HG02981 (cell line): ENCODE results near the gene ANKRD18B.
"Not testable (repeated sequence)": the region's sequence is repeated elsewhere in the genome, so short reads cannot be mapped to it uniquely, and the experiment has no call there.

Experiments used
- ATAC-seq: cut with Tn5 transposase; IDR thresholded peaks from one replicate; pipeline ENCODE4 v1.9.1; 2021; ENCODE audit warnings: mild to moderate bottlenecking, moderate library complexity; ENCODE audit not compliant: unreplicated experiment

The ANKRD18B gene

DNA sequence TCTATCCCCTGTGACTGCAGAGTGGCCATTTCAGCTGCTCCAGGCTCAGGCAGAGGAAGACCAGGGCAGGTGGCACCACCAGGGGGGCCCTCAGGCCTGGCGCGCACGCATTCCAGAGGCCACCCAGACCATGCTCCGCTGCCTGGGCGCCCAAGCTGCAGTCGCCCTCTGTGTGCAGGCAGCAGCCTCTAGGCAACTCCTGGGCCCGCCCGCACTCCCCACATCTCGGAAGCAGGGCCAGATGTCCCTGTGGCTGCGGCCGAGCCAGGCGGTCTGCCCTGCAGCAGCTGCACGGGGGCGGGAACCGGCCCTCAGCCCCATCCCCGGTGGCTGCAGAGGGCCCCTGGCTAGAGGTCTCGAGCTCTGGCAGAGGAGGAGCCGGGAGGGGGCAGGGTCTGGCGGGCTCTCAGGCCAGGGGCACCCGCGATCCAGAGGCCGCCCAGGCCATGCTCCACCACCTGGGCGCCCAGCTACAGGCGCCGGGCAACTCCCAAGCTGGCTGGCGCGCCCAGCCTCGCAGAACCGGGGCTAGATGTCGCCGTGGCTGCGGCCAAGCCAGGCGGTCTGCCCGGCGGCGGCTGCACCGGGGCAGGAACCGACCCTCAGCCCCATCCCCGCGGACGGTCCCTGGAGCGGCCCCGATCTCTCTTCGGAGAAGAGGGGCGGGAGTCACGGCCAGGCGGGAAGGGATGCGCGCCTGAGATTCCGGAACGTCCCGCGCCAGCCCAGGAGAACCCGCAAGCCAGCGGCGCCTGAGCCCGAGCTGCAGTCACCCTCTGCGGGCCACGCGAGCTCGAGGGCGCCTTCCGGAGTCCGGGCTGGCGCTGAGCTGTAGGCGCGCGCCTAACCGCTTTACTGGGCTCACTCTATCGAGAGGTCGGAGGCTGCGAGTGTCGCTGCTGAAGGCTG, at the start of gene ANKRD18B:
Gene ANKRD18B, plus strand, starts transcription at position 855 of the 909 bp plus-strand sequence. CDS start 239 bp downstream, outside the sequence.
- not testable (repeated sequence) for ATAC-seq

DNA sequence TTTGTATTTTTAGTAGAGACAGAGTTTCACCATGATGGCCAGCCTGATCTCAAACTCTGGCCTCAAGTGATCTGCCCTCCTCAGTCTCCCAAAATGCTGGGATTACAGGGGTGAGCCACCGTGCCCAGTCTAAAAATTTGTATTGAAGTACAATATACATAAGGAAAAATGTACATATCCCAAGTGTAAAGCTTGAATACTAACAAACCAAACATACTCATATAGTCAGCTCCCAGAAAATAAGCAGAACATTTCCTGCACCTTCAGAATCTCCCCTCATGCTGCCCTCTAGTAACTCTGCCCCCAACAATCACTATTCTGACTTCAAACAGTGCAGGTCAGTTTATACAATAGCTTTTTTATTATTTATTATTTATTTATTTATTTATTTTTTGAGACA, 48.7 kb upstream of the ANKRD18B start:
- ATAC-seq: no peak

DNA sequence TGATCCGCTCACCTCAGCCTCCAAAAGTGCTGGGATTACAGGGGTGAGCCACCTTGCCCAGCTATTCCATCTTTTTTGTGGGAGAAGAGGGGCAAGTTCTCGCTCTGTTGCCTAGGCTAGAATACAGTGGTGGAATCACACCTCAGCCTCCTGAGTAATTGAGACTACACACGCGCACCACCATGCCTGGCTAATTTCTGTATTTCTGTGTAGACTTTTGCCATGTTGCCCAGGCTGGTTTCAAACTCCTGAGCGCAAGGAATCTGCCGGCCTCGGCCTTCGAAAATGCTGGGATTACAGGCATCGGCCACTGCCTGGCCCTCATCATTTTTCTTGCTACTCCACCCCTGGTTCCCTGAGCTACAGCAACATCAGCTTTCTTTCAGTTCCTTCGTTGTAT, 47.5 kb upstream of the ANKRD18B start:
- ATAC-seq: no peak

DNA sequence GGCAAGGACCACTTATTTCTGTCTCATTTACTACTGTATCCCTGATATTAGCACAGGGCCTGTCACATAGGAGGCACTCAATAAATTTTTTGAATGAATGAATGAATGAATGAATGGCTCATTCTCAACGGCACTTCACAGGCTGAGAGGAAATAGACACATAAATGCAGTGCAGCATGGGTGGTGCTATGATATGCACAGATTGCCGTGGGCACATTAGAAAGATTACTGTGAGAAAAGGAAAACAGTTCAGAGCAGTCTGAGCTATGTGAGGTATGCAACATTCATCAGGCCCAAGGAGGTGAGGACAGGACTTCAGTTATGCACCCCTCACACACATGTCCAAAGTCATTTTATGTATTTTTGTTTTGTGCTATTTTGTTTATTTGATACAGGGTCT, 43.9 kb upstream of the ANKRD18B start:
- no peak for ATAC-seq

DNA sequence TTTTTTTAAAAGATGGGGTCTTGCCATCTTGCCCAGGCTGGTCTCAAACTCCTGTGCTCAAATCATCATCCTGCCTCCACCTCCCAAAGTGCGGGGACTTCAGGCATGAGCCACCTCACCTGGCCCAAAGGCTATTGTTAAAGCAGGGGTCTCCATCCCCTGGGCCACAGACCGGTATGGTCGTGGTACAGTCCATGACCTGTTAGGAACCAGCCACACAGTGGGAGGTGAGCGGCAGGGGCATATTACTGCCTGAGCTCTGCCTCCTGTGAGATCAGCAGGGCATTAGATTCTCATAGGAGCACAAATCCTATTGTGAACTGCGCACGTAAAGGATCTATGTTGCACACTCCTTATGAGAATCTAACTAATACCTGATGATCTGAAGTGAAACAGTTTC, 43.1 kb upstream of the ANKRD18B start:
- no peak for ATAC-seq

DNA sequence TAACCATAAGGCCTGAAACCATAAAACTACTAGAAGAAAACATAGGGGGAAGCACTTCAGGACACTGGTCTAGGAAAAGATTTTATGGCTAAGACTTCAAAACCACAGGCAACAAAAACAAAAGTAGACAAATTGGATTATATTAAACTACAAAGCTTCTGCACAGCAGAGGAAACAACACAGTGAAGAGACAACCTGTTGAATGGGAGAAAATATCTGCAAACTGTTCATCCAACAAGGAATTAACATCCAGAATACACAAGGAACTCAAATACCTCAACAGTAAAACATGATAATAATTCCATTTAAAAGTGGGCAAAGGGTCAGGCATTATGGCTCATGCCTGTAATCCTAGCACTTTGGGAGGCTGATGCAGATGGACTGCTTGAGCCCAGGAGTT, 38.7 kb upstream of the ANKRD18B start:
- not testable (repeated sequence) for ATAC-seq

DNA sequence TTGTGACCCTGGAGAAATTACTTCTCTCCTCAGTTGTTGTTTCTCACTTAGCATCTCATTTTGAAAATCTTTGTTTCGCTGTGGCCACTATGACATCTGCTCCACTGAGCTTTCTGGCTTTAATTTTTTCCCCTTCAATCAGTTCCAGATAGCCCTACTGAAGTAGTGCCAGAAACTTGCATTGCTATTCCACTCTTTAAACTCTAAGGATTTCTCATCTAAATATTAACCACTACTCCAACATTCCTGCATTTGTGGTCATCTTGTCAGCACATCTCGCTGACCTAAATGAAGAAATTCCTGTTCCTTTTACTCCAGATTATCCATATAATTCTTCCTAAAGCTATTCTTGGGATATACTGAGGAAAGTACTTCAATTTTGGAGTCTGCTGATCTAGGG, 35.0 kb upstream of the ANKRD18B start:
- no peak for ATAC-seq

DNA sequence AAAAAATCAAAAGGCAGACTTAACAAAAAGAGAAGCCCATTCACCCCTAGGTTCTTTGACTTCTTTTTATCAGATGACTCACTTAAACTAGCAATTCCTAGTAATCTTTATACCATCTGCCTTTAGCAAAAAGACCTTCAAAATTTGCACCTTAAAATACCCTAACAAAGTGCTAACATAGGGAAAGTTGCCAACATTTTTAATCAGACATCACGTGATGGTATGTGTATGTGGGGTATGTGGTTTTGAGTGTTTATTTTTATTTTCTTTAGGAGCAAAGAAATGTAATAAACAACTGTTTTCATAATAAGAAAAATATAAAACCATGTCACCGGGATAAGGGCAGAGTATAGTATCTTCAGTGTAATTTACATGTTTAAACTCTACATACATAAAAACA, 30.2 kb upstream of the ANKRD18B start:
- not testable (repeated sequence) for ATAC-seq

DNA sequence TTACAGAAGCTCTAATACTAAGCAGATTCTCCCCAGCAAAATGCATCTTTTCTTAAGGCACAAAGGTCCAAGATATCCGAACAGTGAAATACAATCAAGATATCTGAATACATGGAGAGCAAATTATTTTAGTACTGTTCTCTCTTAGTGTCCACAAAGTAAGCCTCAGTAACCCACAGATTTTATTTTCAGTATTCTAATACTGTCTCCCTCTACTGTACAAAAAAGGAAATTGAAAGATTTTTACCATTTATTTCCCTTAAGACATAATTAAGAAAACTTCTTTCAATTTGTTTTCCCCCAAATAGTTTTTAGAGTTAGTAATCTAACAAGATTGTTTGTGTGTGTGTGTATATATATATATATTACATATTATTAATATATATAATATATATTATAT, 25.7 kb upstream of the ANKRD18B start:
- ATAC-seq: no peak

DNA sequence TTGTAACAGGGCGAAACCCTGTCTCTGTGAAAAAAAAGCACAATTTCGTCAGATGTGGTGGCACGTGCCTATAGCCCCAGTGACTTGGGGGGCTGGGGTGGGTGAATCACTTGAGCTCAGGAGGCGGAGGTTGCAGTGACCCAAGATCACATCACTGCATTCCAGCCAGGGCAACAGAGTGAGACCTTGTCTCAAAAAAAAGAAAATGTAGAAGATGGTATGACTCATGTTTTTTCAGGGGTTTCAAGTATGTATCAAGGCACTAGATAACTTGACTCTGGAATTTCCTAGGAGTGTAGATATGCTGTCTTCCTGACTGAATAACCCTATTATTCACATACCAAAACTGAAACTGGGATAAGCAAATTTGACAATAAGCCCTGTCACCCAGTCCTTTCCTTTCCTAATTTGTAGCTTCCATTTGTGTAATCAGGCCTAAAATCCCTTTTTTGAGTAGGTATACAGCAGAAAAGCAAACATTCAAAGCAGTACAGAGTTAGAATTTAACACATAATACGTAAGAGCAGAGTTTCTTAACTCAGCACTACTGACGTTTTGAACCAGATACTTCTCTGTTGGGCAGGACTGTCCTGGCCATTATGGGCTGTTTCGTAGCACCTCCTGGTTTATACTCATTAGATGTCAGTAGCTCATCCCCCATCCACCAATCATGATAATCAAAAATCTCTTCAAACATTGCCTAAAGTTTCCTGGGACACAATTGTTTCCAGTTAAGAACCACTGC, 17.3 kb upstream of the ANKRD18B start:
- ATAC-seq: no peak

DNA sequence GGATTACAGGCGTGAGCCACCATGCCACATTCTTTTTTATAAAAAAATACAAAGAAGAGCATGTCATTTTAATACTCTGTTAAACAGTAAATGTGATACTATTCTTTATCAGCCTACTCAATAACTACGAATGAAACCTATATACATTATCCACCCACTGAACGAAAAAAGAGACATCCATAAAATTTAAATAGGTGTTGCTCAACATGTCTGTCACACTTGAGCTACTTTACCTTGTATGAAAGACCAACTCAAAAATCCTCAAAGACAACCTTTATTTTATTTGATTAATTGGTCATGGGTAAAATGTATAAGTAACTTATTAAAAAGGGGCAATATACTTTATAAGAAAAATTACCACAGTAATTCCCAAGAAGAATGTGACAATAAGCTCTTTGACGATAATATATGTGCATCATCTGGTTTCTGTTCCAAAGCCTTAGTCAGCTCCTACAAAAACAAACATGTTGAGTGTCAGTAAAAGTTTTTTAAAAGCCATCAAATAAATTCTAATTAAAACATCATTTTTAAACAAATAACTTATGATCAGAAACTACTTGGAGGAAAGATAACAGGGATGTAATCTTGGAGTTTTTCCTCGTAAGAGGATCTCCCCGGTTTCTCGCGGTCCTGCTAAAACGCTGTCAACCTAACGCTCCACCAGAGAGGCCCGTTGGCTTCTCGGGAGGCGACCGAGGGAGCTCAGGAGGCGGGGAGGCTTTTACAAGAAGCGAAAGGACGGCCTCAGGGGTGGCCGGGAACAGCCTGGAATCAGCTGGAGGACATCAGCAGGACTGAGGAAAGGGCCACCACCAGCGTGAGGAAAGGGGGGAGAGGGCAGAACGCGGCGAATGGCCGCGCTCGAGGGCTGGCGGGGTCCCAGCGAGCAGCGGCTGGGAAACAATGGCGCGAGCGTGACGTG, 13.5 kb upstream of the ANKRD18B start:
- ATAC-seq: no peak

DNA sequence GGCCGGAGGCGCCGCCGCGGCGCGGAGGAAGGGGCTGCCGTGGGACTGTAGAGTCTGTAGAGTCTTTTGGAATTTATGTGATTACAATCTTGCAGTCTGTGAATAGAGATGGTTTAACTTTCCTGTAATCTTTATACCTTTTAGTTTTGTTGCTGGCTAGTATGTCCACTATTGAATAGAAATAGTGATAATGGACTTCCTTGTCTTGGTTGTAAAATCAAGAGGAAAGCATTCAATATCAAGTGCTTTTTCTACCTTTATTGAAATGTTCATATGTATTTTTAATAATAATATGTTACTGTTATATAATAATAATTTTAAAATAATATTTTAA, 12.9 kb upstream of the ANKRD18B start:
- not testable (repeated sequence) for ATAC-seq

DNA sequence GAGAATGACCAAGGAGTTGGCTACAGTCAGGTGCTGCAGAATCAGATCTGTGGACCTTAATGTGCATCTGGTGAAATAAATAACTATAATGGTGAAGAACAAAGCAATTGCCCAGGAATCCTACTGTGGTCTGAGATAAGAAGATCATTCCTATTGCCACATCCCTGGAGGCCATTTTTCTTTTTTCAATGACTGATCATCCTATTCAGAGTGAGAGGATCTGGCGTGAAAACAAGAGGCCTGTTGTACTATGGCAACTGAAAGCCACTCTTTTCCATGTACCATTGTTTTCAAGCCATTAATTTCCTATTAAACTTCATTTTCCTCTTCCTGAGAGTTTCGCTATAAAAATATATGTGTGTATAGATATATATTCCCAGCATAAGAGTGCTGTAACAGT, 11.5 kb upstream of the ANKRD18B start:
- not testable (repeated sequence) for ATAC-seq

DNA sequence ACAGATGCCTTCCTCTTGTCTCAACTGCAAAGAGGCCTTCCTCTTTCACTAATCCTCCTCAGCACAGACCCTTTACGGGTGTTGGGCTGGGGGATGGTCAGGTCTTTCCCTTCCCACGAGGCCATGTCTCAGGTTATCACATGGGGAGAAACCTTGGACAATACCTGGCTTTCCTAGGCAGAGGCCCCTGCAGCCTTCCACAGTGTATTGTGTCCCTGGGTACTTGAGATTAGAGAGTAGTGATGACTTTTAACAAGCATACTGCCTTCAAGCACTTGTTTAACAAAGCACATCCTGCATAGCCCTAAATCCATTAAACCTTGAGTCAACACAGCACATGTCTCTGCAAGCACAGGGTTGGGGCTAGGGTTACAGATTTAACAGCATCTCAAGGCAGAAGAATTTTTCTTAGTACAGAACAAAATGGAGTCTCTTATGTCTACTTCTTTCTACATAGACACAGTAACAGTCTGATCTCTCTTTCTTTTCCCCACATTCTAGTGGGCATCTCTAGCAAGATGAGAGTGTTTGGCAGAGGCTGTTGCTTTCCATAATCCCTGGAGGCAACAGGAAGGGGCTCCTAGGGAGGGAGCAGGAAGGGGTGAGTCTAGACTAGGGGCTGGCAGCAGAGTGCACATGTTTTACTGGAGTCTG, 8.6 kb upstream of the ANKRD18B start:
- ATAC-seq: not testable (repeated sequence)

DNA sequence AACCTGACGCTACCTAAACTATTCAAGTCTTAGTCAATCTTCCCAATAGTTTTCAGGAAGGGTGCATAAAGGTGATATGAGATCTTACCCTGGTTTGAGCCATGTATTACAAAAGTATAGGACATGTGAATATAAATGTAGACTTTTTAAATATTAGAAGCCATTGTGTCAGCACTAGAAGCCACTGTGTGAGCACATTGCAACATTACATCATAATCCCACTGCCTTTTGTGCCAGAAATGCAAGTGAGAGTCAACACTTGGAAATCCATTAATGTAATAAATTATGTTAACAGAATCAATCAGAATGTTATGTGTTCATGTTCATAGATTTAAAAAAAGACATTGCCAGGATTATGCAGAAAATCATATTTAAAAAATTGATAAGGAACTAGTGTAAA, 7.7 kb upstream of the ANKRD18B start:
- not testable (repeated sequence) for ATAC-seq

DNA sequence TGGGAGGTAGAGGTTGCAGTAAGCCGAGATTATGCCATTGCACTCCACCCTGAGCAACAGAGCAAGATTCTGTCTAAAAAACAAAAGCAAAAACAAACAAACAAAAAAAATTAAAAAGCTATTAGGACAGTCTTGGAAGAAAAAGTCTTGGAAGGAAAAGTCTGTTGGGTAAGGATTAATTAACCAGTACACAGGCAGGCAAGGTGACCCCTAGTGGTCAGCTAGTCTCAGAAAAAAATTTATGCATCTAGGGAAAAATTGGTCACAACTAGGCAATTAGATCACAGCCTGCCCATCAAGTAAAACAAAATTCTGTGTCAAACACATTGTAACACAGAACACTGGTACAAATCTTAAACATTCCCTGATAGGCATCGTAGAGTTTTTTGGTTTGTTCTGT, 6.7 kb upstream of the ANKRD18B start:
- no peak for ATAC-seq

DNA sequence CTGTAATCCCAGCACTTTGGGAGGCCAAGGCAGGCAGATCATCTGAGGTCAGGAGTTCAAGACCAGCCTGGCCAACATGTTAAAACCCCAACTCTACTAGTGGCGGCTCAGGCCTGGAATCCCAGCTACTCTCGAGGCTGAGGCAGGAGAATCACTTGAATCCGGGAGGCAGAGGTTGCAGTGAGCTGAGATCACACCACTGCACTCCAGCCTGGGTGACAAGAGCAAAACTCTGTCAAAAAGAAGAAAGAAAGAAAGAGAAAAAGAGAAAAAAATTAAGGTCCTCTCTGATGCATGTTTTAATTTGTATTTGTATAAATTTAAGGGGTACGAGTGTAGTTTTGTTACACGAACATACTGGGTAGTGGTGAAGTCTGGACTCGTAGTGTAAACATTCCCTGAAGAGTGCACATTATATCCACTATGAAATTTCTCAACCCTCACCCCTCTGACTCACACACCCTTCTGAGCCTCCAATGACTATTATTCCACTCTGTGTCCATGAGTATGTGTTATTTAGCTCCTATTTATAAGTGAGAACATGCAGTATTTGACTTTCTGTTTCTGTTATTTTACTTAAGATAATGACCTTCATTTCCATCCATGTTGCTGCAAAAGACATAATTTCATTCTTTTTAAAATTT, 6.0 kb upstream of the ANKRD18B start:
- not testable (repeated sequence) for ATAC-seq

DNA sequence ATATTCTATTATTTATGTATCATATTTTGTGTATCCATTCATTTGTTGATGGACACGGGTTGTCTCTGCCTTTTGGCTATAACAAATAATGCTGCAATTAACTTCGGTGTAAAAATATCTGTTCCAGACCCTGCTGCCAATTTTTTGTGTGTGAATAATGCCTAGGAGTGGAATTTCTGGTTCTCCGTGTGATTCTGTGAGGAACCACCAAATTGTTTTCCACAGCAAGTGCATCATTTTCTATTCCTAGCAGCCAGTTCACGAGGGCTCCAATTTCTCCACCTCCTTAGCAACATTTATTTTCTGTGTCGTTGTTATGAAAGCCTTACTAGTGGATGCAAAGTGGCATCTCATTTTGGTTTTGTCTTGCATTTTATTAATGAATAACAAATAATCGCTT, 2.2 kb upstream of the ANKRD18B start:
- ATAC-seq: not testable (repeated sequence)

DNA sequence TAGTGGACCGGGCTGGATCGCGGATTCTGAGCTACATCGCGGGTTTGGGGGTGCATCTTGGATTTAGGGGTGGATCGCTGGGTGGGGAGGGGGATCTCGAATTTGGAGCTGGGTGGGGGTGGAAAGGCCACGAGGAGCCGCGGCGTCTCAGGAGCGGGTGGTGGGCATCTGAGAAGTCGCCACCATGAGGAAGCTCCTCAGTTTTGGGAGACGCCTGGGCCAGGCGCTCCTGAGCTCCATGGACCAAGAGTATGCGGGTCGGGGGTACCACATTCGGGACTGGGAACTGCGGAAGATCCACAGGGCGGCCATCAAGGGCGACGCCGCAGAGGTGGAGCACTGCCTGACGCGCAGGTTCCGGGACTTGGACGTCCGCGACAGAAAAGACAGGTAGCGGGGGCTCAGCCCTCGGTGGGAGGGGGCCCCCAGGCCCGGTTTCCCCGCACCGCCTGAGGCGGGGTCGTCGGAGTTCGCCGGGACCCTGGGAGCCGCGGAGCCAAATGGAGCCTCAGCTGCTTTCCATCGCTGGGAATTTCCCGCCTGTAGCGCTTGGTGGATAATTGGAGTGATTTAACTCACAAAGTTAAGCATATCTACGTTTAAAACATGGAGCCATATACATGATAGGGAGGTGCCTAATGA, 376 bp downstream of the ANKRD18B start:
- no peak for ATAC-seq

DNA sequence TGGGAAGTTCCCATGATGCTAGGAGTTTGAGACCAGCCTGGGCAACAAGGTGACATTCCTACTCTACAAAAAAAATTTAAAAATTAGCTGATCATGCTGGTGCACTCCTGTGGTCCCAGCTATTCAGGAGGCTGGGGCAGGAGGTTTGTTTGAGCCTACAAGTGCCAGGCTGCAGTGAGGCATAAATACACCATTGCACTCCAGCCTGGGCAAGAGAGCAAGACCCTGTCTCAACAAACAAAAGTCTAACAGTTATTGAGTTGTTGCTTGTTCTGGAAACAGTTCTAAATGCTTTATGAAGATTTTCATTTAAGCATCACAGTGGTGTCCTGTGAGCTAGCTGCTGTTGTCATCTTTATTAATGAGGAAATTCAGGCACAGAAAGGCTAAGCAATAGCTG, 4.0 kb downstream of the ANKRD18B start:
- not testable (repeated sequence) for ATAC-seq
